ENCODE results near the gene TNN.
A peak's percentile ranks its signal among the peaks of the same experiment; 100 is the strongest.

TNN gene

DNA sequence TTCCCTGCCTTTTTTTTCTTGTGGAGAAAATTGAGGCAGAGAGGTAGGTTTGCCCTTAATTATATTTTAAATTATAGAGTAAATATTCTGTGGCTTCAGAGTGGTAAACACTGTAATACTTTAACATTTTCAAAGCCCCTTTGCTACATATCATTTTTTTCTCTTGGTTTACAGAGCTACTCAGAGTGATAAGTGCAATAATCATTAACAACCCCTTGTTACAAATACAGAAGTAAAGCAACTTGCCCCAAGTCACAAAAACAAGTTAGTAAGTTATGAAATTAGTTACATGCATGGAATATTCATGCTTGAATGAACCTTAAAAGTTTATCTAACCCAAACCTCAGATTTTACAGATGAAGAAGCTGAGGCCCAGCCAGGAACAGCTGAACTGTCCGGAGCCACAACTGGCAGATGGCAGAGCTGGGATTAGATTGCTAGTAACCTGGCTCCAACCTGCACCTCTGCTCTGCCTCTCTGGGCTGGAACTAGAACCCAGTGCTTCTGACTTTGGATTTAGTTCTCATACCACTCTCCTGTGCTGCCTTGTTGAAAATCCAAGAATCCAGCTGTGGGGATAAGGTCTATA is 48.7 kb downstream of the TNN start:
- no peak for DNase-seq

DNA sequence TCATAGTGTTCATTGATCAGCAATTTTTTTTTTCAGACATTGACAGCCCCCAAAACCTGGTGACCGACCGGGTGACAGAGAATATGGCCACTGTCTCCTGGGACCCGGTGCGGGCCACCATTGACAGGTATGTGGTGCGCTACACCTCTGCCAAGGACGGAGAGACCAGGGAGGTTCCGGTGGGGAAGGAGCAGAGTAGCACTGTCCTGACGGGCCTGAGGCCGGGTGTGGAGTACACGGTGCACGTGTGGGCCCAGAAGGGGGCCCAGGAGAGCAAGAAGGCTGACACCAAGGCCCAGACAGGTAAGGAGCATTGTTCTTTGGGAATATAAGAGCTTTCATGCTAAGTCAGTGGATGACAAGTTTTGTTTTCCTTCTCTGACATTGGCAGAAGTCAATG is 49.3 kb downstream of the TNN start:
- no peak for DNase-seq

DNA sequence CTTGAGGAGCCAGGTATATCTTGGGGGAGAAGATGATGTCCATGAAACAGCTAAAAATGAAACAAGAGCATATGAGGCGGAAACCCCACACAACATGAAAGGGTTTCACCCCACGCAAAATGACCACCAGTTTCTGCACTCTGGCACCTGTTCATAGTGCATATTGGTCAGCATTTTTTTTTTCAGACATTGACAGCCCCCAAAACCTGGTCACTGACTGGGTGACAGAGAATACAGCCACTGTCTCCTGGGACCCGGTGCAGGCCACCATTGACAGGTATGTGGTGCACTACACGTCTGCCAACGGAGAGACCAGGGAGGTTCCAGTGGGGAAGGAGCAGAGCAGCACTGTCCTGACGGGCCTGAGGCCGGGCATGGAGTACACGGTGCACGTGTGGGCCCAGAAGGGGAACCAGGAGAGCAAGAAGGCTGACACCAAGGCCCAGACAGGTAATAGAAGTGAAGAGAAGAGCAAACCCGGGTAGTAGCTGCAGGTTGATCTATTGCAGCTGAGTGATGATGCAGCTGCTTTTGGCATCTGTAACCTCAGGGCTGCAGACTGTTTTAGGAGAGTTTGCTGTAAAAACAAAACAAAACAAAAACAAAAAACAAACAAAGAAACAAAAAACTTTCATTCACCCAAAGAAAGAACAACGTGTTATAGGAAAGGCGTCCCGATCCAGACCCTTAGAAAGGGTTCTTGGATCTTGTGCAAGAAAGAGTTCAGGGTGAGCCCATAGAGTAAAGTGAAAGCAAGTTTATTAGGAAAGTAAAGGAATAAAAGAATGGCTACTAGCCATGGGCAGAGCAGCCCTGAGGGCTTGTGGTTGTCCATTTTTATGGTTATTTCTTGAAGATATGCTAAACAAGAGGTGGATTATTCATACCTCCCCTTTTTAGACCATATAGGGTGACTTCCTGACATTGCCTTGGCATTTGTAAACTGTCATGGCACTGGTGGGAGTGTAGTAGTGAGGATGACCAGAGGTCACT is 51.0 kb downstream of the TNN start:
- DNase-seq, result no peak

DNA sequence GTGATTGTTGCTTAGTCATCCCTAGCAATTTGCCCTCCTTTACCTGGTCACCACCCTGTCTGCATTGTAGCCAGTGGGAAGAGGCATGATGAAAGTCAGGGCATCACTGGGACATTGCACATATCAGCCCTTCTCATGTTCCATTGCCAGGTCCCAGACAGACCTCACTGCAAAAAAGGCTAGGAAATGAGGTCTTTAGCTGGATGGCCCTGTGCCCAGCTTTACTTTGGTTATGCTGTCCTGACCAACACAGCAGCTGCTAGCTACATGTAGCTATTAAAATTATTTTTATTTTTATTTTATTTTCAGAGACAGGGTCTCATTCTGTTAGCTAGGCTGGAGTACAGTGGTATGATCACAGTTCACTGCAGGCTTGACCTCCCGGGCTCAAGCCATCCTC is 52.9 kb downstream of the TNN start:
- no peak for DNase-seq

DNA sequence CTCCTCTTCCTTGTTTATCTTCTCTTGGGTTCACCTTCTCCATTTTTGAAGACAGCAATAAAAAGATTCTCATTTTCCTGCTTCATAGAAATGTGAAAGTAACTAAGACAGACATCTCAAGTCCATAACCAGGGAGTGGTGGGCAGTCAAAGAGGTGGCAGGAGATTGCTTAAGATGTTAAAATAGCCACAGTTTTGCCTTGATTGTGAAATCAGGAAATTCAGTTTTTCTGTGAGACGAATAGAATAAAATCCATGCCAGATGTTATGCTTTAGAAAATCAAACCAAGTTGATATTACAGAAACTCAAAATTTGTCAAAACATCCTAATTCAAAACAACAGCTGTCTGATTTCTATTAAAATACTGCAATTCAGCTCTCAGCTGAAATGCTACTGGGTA is 57.2 kb downstream of the TNN start:
- no peak for DNase-seq

DNA sequence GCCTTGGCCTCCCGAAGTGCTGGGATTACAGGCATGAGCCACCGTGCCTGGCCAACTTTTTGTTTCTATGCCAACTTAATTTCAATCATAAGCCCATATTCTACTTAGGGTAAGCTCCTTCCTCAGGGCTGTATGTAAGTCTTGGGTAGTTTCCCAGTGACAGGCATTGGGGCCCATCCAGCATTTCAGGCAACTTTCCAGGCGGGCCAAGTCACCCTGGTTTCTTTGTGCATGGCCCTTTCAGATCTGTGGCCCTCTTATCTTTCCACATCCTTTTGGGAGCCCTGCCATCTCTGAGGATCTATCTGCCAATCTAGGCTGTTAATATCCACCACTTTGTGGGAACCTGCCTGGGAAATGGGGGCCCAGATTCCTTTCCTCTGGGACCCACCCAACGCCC is 58.7 kb downstream of the TNN start:
- DNase-seq, result no peak

DNA sequence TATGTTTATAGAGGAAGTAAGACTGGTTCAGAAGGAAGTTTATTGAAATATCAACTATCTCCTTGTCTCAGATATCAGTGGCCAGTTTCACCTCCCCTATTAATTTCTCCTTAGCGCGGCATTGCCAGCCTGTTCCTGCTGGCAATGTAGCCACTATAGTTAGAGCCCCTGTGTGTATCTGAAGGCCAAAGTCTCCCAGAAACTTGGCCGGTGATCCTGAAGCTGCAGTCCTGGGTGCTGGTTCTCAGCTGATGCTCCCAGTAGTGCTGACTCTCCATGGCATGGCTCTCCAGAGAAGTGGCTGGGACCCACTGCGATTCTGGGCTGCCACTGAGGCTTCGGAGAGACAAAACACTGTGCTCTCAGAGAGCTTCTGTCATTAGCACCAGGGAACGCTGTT is 59.9 kb downstream of the TNN start:
- no peak for DNase-seq

DNA sequence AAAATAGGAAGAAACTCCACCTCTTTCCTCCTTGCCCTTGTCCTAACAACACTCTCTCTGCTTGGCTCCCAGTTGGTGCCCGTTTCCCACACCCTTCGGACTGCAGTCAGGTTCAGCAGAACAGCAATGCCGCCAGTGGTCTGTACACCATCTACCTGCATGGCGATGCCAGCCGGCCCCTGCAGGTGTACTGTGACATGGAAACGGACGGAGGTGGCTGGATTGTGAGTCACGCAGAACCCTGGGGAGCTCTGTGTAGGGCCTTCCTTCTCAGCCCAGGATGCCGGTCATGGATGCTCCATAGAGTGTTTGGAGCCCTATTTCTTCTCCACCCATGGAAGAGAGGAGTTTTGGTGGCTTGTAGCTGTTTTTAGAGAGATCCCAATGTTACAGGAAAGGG is 60.9 kb downstream of the TNN start:
- DNase-seq, result no peak

DNA sequence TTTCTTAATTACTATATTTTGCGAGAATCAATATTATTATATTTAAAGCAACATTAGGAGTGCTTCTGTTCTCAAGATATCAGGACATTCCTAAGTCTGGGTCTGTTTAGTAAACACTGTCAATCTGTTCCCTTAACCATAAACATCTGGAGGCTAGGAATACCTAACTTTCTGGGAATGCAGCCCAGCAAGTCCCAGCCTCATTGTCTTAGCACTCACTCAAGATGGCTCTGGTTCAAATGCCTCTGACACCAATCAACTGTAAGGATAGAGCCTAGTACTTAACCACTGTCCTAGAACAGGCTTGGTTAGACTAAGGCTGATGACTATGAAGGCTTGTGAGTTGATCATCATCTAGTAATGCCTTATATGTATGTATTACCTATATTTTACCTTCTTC is 61.5 kb downstream of the TNN start:
- DNase-seq, result no peak

DNA sequence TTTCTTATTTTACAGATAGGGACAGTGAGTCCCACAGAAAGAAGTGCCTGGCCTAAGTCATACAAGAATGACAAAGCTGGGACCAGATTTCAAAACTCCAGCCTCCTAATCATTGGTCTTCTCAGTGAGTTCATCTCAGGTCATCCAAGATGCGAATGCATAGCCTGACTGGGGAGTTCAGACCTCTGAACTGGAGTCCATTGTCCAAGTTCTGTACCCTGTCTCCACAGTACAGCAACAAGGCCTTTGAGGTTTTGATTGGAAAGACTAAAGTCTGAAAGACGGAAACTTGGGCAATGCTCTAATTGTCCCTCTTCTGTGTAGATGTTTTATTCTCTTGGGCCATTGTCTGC is 62.0 kb downstream of the TNN start:
- DNase-seq, result no peak

DNA sequence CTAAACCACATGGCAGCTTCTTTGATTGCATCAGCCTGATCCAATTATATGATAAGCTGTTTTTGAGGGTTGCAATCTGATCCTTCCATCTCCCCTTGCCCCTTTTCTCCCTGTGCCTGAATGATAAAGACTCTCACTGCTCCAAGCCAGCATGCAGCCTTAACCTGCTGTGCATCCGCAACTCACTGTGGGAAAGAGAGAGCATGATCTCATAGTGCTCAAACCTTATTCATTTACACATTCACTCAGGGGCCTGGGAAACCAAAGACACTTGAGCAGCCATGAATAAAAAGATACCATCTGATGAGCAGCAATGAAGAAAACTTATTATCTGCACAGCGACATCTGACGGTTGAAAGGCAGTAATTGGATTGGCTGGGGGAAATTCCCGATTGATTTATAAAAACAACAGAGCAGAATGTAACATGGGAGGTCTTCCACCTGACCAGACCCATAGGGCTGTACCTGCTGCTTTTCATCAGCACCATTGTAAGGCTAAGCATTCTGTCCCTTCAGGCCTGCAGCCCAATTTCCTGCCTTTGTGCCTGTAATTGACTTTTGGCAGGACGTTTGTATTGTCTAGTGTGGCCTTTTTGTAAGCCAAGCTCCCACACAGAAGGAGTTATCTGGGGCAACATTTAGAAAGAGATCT is 62.5 kb downstream of the TNN start:
- no peak for DNase-seq

DNA sequence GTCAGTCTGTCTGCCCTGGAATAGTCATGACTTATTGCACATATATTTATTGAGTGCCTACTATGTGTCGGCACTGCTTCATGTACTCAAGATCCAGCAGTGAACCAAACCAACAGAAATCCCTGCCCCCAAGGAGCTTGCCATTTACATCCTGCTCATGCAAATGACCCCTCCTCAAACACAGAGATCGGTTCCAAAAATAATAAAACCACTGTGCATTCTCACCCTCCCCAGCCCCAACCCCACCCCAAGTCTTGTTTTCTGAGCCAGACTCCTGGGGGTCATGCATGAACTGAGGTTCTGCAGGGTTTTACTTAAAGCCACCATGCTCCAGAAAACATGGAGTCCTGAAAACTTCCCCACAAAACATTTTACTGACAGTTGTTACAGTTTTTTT is 63.0 kb downstream of the TNN start:
- DNase-seq, result no peak

DNA sequence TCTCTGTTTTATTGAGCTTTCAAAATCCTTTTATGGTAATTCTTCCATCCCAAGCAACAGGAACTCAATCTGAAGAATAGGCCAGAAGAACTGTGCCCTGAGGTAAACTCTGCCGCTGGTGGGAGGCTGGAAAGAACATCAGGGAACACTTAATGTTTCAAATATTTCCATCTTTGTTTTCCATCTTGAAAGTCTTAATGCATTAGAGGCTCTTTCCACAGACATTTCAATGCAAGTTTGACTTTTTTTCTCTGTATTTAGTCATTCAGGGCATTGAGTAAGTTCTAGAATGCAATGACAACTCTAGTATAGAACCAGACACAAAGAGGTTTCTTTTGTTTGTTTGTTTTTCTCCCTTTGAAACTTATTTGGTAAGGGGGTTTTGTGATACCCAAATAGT is 63.5 kb downstream of the TNN start:
- DNase-seq, result no peak

DNA sequence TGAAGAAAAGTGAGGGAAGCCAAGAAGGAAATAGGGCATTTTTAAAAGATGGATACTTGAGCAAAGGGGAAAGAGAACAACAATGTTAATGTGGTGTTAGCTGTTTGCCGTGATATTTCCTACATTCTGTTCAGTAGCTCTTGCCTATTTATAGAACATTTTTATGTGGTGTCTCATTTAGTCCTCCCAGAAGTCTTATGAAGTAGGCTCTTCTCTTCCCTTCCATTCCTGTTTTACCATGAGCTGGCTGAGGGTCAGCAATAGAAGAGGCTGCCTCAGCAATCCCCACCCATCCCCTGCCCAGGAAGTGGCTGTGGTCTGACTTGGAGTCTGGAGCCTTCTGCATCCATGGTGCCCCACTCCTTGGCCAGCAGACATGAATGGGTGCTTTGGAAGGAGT is 64.8 kb downstream of the TNN start:
- no peak for DNase-seq

DNA sequence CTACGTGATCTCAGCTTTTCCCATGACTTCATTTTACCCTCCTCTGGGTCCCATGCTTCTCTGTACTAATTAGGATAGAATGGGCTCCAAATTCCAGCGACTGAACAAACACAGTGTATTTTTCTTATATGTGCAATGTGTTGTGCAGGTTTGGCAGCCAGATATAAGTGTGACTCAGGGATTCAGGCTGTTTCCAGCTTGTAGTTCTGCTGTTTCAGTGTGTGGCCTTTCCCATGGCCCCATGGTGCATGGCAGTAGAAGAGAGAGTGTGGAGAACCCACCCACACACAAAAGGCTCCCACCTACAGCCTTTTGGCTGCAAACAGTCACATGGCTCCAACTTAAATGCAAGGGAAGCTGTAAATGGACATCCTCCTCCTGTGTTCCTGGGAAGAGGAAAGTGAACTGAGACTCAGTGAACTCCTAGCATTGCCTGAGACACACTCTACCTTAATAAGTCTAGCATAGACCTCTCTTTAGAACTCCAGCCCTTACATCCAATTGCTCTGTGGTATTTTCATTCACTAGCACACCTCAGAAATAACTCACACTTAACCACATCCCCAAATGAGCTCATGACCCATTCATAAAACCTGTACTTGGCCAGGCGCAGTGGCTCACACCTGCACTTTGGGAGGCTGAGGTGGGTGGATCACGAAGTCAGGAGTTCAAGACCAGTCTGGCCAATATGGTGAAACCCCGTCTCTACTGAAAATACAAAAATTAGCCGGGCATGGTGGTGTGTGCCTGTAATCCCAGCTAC is 66.2 kb downstream of the TNN start:
- DNase-seq, result no peak

DNA sequence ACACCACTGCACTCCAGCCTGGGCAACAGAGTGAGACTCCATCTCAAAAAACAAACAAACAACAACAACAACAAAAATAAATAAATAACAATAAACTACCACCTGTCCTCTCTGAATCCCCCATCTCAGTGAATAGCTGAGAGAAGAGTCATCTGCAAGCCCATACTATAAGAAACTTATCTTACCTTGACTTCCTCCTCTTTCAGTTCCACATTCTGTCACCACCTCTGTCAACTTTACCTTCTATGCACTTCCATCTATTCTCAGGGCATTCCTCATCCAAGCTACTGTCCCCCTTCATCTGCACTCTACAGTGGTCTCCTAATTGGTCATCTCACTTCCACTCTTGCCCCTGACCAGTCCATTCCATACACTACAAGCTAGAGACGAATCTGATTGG is 66.9 kb downstream of the TNN start:
- no peak for DNase-seq

DNA sequence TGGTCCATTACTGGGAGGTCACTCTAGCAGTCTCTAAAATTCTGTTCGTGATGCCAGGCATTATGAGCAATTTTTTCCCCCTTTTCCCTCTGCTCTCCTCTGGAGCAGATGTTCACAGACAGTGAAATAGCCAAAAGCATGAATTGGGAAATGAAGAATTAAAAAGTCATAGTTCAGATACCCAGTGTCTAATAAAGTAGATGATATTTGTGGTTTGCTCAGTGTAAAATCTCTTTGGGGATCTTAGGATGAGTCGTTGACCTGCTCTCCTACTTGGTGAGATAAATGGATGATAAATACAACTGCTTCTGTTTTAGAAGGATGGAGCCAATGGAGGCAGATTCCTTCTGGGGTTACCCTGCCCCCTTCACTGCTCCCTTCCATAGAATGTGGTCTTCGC is 68.6 kb downstream of the TNN start:
- no peak for DNase-seq

DNA sequence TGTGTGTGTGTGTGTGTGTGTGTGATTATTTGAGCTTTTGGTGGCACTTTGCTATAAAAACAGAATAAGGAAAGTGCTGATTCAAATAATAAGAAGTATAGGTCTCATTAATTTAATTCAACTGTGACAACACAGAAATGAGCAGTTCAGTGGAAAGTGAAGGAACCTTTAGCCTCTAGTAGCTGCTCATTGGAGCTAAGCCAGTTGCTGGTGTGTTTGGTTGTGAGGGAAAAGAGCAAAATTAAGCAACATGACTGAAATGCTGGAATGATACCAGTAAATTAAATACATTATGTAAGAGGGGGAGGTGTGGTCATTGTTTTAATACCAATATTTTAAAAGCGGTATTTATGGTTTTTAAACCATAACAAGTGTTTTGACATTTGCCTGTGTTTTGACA is 69.7 kb downstream of the TNN start:
- DNase-seq, result no peak

DNA sequence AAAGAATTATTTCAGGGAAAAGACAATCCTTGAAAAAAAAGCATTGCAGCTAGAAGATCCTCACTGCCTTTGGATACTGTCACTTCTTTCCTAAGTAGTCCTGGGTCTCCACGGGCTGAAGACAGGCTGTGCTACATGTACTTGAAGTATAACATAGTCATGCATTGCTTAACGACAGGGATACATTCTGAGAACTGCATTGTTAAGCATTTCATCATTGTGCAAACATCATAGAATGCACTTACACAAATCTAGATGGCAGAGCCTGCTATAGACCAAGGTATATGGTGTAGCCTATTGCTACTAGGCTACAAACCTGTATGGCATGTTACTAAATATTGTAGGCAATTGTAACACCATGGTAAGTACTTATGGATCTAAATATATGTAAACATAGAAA is 70.9 kb downstream of the TNN start:
- no peak for DNase-seq

DNA sequence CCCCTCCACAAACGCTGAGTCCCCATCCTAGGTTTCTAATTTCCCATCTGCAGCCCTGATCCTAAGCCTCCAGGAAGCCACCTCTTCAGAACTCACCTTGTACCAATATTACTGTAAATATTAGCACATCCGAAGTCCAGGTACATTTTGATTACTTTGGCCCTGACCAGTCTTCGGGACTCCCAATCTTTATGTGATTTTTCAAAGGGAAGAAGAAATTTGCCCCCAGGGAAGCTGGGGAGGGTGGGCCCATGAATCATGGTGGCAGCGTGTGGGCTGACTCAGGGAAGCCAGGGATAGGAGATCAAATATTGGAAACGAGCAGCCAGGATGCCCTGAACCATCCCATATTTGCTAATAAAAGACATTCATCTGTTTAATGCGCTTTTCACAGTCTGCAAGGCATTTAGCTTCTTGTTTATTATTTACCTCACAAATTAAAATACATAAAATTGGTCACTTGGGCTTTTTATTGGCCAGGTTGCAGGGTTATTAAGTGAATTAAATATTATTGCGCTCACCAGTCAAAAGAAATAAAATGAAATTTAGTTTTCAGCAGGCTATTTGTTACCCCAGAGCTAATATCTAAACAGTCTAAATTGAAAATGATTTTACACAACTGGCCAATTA is 78.4 kb downstream of the TNN start:
- DNase-seq, result no peak

DNA sequence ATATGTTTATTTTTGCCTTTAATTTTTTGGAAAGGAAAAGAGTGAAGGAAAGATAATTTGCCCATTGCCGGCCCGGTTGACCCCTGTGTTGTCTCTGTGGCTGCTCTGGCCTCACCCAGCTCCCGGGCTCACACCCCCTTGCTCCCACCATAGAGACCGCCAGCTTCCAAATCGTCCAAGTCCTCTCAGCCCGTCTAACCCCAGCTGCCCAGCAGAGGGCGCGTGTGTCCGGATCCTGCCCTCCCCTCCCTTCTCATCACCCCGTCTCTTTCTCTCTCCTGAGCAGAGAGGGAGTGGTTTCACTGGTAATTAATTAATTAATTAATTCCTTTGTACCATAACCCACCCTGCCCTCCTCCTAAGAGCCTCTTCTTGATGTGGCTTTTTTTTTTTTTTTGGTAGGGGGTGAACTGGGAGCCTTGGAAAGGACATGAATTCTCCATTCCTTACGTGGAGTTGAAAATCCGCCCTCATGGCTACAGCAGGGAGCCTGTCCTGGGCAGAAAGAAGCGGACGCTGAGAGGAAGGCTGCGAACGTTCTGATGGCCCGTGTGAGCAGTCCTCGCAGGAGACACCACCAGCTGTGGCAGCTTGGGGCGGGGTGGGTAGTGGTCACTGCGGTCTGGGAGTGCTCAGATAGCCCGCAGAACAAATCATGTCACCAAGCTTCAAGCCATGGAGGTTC is 79.0 kb downstream of the TNN start:
- peak; percentile 18 for DNase-seq

DNA sequence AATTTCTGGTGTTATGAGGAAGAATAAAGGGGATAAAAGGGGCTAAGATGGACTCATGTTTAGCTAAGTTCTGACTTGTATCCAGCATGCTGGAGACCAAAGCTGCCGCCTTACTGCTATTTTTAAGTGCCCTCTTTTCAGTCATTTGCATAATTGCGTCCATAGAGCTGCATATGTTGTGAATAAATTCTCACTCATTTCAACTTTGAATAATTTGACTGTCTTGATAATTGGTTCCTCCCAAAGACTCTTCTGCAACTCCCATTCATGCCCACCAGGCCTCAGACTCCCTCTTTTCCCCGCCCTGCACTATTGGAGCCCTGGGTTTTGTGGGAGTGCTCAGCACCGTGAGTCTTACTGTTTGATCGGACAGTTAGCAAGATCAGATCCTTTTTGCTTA is 79.9 kb downstream of the TNN start:
- DNase-seq, result no peak
